Sigmoid colon (tissue), 3 donors: ENCODE data around the gene SEPTIN1.

ENCODE experiments used
- CTCF ChIP-seq, 4 experiments: fragments of 450-650 bp in 3 of 4; fragments of 200-600 bp in 1 of 4; IDR thresholded peaks; one replicate each; pipeline ENCODE4 v1.5.1; 2016 to 2019; ENCODE audit warnings: antibody characterized with exemption in 4 of 4, mild to moderate bottlenecking in 3 of 4, moderate library complexity in 2 of 4
- POLR2A ChIP-seq, 2 donors: fragments of 450-650 bp; IDR thresholded peaks; one replicate each; pipeline ENCODE4 v1.6.1; 2016; ENCODE audit warnings: antibody characterized with exemption in 2 of 2, mild to moderate bottlenecking in 2 of 2, moderate library complexity in 2 of 2

- TF ChIP-seq CTCF (IDR thresholded peaks at IDR 0.05) (no peak), POLR2A (IDR thresholded peaks at IDR 0.05) (no peak)
These were observed 5.9 kb downstream of the SEPTIN1 start for GRCh38 chr16:30376461-30376902.
